RWPE1 (cell line): ENCODE data around the gene RHOBTB3.
A peak's percentile ranks its signal among the peaks of the same experiment; 100 is the strongest.

Experiments
- CTCF ChIA-PET: fragments of 350-600 bp; sonication (Branson Sonifier 250); formaldehyde crosslinking; extraction: SDS; loops from one replicate; lab custom pipeline; 2021; lab: Yijun Ruan, JAX
- POLR2A ChIA-PET: fragments of 400-600 bp; formaldehyde crosslinking; extraction: SDS; loops from one replicate; lab custom pipeline; 2020; ENCODE audit warnings: antibody characterized with exemption; ENCODE audit not compliant: low non-redundant PET; lab: Yijun Ruan, JAX
- DNase-seq: peaks from one replicate; pipeline ENCODE4 v3.0.0; 2012; ENCODE audit warnings: low spot score
- H3K27ac ChIP-seq: fragments of 450-650 bp; 2 replicates; pipeline ENCODE4 v1.5.1; 2017
- TF ChIP-seq, protein P1 (sequence below): fragments of 450-650 bp; conservative IDR thresholded peaks from 2 replicates; pipeline ENCODE4 v1.5.1; 2017; ENCODE audit warnings: low read depth, mild to moderate bottlenecking

RHOBTB3 gene, protein sequence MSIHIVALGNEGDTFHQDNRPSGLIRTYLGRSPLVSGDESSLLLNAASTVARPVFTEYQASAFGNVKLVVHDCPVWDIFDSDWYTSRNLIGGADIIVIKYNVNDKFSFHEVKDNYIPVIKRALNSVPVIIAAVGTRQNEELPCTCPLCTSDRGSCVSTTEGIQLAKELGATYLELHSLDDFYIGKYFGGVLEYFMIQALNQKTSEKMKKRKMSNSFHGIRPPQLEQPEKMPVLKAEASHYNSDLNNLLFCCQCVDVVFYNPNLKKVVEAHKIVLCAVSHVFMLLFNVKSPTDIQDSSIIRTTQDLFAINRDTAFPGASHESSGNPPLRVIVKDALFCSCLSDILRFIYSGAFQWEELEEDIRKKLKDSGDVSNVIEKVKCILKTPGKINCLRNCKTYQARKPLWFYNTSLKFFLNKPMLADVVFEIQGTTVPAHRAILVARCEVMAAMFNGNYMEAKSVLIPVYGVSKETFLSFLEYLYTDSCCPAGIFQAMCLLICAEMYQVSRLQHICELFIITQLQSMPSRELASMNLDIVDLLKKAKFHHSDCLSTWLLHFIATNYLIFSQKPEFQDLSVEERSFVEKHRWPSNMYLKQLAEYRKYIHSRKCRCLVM

DNA sequence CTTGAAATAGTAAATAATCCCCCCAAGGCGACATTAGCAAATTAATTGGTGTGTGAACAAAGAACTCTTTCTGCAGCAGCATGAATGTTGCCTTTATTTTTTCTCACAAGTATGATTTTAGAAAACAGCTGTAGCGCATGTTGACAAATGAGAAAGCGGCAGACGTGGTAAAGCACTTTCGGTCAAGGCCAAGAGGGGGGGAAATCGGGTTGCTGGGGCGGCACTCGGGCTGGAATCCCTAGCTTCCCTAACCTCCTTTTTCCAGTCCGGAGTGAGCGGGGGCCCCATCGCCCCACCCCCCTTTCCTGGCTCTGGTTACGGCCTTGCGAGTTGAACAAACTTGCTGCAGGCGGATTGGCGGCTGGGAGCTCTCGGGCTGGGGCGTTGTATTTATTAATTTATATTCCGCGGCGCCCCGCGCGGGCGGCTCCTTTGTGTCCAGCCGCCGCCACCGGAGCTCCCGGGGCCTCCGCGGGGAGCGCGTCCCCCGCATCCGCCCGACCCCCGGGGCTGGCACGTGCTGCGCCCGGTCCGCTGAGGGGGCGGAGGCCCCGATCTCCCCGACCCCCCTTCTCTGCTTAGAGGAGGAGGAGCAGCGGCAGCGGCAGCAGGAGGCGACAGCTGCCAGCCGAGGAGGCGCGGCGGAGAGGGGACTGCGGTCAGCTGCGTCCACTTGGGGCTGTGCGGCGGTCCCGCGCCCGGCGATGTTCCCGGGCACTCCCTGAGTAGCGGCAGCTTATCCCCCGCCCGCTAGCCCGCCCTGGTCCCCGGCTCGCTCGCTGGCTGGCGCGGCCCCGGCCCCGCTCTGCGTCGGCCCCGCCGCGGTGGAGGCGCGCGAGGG, at the start of gene RHOBTB3:
Gene RHOBTB3, plus strand, starts transcription at position 607 of the 841 bp plus-strand sequence. CDS start 347 bp downstream, outside the sequence.
- POLR2A ChIA-PET = interaction anchor here (0.7 to 1.2 kb wide), 2 partner anchors 58 to 85 kb away, joined by 3 to 6 read pairs; partner anchors contain the start of gene RFESD
- TF ChIP-seq, protein P1, sequence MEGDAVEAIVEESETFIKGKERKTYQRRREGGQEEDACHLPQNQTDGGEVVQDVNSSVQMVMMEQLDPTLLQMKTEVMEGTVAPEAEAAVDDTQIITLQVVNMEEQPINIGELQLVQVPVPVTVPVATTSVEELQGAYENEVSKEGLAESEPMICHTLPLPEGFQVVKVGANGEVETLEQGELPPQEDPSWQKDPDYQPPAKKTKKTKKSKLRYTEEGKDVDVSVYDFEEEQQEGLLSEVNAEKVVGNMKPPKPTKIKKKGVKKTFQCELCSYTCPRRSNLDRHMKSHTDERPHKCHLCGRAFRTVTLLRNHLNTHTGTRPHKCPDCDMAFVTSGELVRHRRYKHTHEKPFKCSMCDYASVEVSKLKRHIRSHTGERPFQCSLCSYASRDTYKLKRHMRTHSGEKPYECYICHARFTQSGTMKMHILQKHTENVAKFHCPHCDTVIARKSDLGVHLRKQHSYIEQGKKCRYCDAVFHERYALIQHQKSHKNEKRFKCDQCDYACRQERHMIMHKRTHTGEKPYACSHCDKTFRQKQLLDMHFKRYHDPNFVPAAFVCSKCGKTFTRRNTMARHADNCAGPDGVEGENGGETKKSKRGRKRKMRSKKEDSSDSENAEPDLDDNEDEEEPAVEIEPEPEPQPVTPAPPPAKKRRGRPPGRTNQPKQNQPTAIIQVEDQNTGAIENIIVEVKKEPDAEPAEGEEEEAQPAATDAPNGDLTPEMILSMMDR = no peak
- CTCF ChIA-PET = interaction anchor here (0.6 to 2.9 kb wide), 9 partner anchors 10 to 86 kb away, joined by 3 to 13 read pairs (median 3); partner anchors contain the start of gene RFESD
- peak within 1 kb of the TSS; percentile 86 for H3K27ac ChIP-seq
- DNase-seq = peak; percentile 80

GRCh38 chr5:95682891-95683290, 48.2 kb upstream of the RHOBTB3 start, which contains the start of gene SPATA9:
TSS of gene SPATA9 (minus strand) at chr5:95682991. CDS start at chr5:95682854, 137 bp downstream.
- TF ChIP-seq, protein P1 = no peak
- CTCF ChIA-PET = interaction anchor here (0.6 kb wide), 1 partner anchor 68 kb away, joined by 5 read pairs; no protein-coding TSS in a partner anchor
- H3K27ac ChIP-seq = no peak within 1 kb of the TSS
- no peak for DNase-seq
- POLR2A ChIA-PET = no interaction called here

DNA sequence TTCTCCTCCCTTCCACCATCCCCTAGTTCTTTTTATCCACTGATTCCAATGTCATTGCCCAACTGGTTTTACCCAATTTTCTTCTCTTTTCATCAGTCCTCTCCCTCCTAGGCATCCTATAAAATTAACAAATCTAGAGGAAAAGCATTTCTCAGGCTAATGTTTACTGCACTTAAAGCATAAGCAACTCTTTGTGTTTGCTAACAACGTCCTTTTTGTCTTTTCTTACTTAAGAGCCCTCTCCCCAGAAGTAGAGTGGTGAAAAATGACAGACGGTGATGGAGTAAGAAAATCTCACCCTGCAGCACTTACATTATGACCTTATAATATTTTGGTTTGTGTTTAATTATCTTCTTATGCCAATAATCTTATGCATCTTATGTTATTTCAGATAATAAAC, 46.8 kb upstream of the RHOBTB3 start:
- no peak overlapping the region for H3K27ac ChIP-seq
- ChIA-PET POLR2A (no interaction called here), CTCF (no interaction called here)
- TF ChIP-seq, protein P1 = no peak
- no peak for DNase-seq

DNA sequence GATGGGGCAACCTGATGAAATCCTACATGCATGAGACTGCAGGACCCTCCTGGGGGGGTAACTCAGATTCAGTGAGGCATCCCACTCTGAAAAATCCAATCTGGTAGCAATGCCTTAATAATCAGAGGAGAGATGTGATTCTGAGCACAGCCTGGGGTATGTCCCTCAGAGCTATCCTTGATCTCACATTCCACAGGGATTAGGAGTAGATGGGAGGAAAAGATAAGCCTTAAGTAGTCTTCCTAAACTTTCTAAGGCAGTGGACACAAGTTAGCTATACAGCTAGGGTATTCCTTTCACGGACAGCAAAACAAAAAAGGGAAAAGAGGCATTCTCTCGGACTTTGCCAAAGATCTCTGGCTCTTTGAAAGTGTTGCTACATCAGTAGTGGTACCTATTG, 44.5 kb upstream of the RHOBTB3 start:
- no peak for DNase-seq
- TF ChIP-seq, protein P1 = no peak

DNA sequence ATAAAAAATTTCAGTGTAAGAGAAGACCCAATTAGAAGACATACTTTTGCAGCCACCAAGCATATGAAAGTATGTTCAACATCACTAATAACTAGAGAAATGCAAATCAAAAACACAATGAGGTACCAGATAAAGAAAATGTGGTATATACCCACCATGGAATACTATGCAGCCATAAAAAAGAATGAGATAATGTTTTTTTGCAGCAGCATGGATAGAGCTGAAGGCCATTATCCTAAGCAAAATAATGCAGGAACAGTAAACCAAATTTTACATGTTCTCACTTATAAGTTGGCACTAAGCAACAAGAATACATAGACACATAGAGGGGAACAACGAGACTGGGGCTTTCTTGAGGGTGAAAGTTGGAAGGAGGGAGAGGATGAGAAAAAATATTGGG, 41.5 kb upstream of the RHOBTB3 start:
- no peak for DNase-seq
- no peak overlapping the region for H3K27ac ChIP-seq
- TF ChIP-seq, protein P1 = no peak
- CTCF ChIA-PET = interaction anchor here (1.3 kb wide), 1 partner anchor 17 kb away, joined by 3 read pairs; no protein-coding TSS in a partner anchor
- POLR2A ChIA-PET = no interaction called here

More for the DNA sequence above, 44.5 kb upstream of the RHOBTB3 start:
- H3K27ac ChIP-seq = no peak overlapping the region
- ChIA-PET CTCF (no interaction called here), POLR2A (no interaction called here)

DNA sequence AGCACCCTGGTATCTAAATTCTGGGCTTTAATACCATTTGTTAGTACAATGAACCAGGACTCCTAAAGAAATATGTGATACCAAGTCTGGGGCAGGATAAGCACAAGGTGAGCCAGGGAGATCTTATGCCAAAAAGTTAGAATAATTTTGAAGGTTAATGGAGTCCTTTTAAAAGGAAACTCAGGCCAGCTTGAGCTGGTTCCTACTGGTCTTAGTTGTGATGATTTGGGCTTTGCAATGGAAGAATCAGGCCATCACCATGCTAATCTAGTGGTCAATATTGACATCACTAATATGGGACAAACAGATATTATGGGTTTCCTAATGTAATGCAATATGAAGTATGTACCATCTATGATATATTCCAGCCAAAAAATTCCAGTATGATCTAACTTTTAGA, 40.8 kb upstream of the RHOBTB3 start:
- POLR2A ChIA-PET = no interaction called here
- TF ChIP-seq, protein P1 = no peak
- DNase-seq = no peak
- CTCF ChIA-PET = interaction anchor here (1.3 kb wide), 1 partner anchor 17 kb away, joined by 3 read pairs; no protein-coding TSS in a partner anchor
- H3K27ac ChIP-seq = no peak overlapping the region
